Neuron (in vitro differentiated cells): ENCODE data around the gene MED19.
A peak's percentile ranks its signal among the peaks of the same experiment; 100 is the strongest.
"Not testable (repeated sequence)": the region's sequence is repeated elsewhere in the genome, so short reads cannot be mapped to it uniquely, and the experiment has no call there.

Experiments
- H2AFZ ChIP-seq: one replicate; pipeline ENCODE4 v1.6.1; 2013; ENCODE audit warnings: low read depth, mild to moderate bottlenecking, inconsistent platforms, low read length, moderate library complexity
- H3K27me3 ChIP-seq: one replicate; pipeline ENCODE4 v1.6.1; 2013; ENCODE audit warnings: low read length; ENCODE audit not compliant: insufficient read depth
- H3K36me3 ChIP-seq: one replicate; pipeline ENCODE4 v1.6.1; 2013; ENCODE audit warnings: low read length; ENCODE audit not compliant: insufficient read depth
- H3K4me1 ChIP-seq: one replicate; pipeline ENCODE4 v1.6.1; 2013; ENCODE audit warnings: low read length; ENCODE audit not compliant: insufficient read depth
- H3K4me3 ChIP-seq: 2 replicates; pipeline ENCODE4 v1.5.1; 2013; ENCODE audit warnings: mild to moderate bottlenecking, low read length, moderate library complexity
- H3K9me3 ChIP-seq: one replicate; pipeline ENCODE4 v1.6.1; 2013; ENCODE audit warnings: low read length

MED19 gene

GRCh38 chr11:57729479-57729878, 17.5 kb upstream of the MED19 start:
- Histone ChIP-seq H3K9me3 (no peaks in the 10 kb centered on the region), H3K27me3 (no peaks in the 10 kb centered on the region), H3K4me3 (no peak overlapping the region), H3K4me1 (no peaks in the 10 kb centered on the region), H2AFZ (no peak overlapping the region), H3K36me3 (peaks cover 7% of the 10 kb centered on the region)

GRCh38 chr11:57728829-57729228, 16.8 kb upstream of the MED19 start:
- no peaks in the 10 kb centered on the region for H3K9me3 ChIP-seq
- H3K27me3 ChIP-seq: no peaks in the 10 kb centered on the region
- H2AFZ ChIP-seq: no peak overlapping the region
- H3K4me1 ChIP-seq: no peaks in the 10 kb centered on the region
- no peak overlapping the region for H3K4me3 ChIP-seq
- H3K36me3 ChIP-seq: peaks cover 9% of the 10 kb centered on the region

GRCh38 chr11:57727185-57727584, 15.2 kb upstream of the MED19 start:
- H3K4me1 ChIP-seq: no peaks in the 10 kb centered on the region
- H3K9me3 ChIP-seq: no peaks in the 10 kb centered on the region
- peaks cover 14% of the 10 kb centered on the region for H3K36me3 ChIP-seq
- no peak overlapping the region for H2AFZ ChIP-seq
- H3K27me3 ChIP-seq: no peaks in the 10 kb centered on the region
- no peak overlapping the region for H3K4me3 ChIP-seq

GRCh38 chr11:57716726-57717125, 4.7 kb upstream of the MED19 start:
- H3K9me3 ChIP-seq, H2AFZ ChIP-seq, H3K27me3 ChIP-seq, H3K4me3 ChIP-seq: not testable (repeated sequence)
- Histone ChIP-seq H3K4me1 (peaks cover 13% of the 10 kb centered on the region), H3K36me3 (peaks cover 20% of the 10 kb centered on the region)

- peaks cover 23% of the 10 kb centered on the region for H3K4me1 ChIP-seq
- peaks cover 12% of the 10 kb centered on the region for H3K36me3 ChIP-seq
- peak overlapping the region; percentile 67 for H3K4me3 ChIP-seq
- no peak overlapping the region for H2AFZ ChIP-seq
- no peaks in the 10 kb centered on the region for H3K27me3 ChIP-seq
- H3K9me3 ChIP-seq: peaks cover 4% of the 10 kb centered on the region
Measured at GRCh38 chr11:57713835-57714234, 1.8 kb upstream of the MED19 start.

- peaks cover 10% of the 10 kb centered on the region for H3K36me3 ChIP-seq
Measured at GRCh38 chr11:57712256-57713150, 488 bp upstream of the MED19 start, which contains the start of gene TMX2. TSS of gene TMX2 (plus strand) at chr11:57712593. CDS start at chr11:57712619, 26 bp downstream.

GRCh38 chr11:57709802-57710367, 2.1 kb downstream of the MED19 start:
- H3K4me3 ChIP-seq: no peak overlapping the region

More at GRCh38 chr11:57712256-57713150, 488 bp upstream of the MED19 start, which contains the start of gene TMX2:
- H3K4me3 ChIP-seq: peak within 1 kb of the TSS; percentile 67
- no peaks in the 10 kb centered on the region for H3K9me3 ChIP-seq
- H3K27me3 ChIP-seq: no peaks in the 10 kb centered on the region
- H2AFZ ChIP-seq: peak within 1 kb of the TSS; percentile 27
- peaks cover 23% of the 10 kb centered on the region for H3K4me1 ChIP-seq

GRCh38 chr11:57705432-57705831, 6.6 kb downstream of the MED19 start:
- not testable (repeated sequence) for H3K27me3 ChIP-seq, H3K9me3 ChIP-seq, H2AFZ ChIP-seq, H3K4me1 ChIP-seq, H3K4me3 ChIP-seq
- peaks cover 52% of the 10 kb centered on the region for H3K36me3 ChIP-seq

More at GRCh38 chr11:57709802-57710367, 2.1 kb downstream of the MED19 start:
- Histone ChIP-seq H3K4me1 (peaks cover 23% of the 10 kb centered on the region), H3K9me3 (no peaks in the 10 kb centered on the region), H2AFZ (no peak overlapping the region), H3K36me3 (peaks cover 20% of the 10 kb centered on the region), H3K27me3 (no peaks in the 10 kb centered on the region)

- Histone ChIP-seq H3K9me3 (no peaks in the 10 kb centered on the region), H3K4me1 (no peaks in the 10 kb centered on the region), H3K36me3 (peaks cover 56% of the 10 kb centered on the region), H3K27me3 (no peaks in the 10 kb centered on the region), H2AFZ (no peak overlapping the region), H3K4me3 (no peak overlapping the region)
Measured at GRCh38 chr11:57704932-57705331, 7.1 kb downstream of the MED19 start.

GRCh38 chr11:57703341-57703740, 8.7 kb downstream of the MED19 start:
- Histone ChIP-seq H3K36me3 (peaks cover 72% of the 10 kb centered on the region), H3K4me3 (no peak overlapping the region), H3K27me3 (no peaks in the 10 kb centered on the region), H3K9me3 (no peaks in the 10 kb centered on the region), H2AFZ (no peak overlapping the region), H3K4me1 (no peaks in the 10 kb centered on the region)

GRCh38 chr11:57700425-57700824, 11.6 kb downstream of the MED19 start:
- H3K36me3 ChIP-seq: peaks cover 81% of the 10 kb centered on the region

GRCh38 chr11:57699813-57700212, 12.2 kb downstream of the MED19 start:
- H3K9me3 ChIP-seq: no peaks in the 10 kb centered on the region

More at GRCh38 chr11:57700425-57700824, 11.6 kb downstream of the MED19 start:
- no peak overlapping the region for H2AFZ ChIP-seq
- H3K4me3 ChIP-seq: no peak overlapping the region
- H3K9me3 ChIP-seq: no peaks in the 10 kb centered on the region
- no peaks in the 10 kb centered on the region for H3K27me3 ChIP-seq
- no peaks in the 10 kb centered on the region for H3K4me1 ChIP-seq

GRCh38 chr11:57698843-57699365, 13.1 kb downstream of the MED19 start:
- Histone ChIP-seq H3K9me3 (no peaks in the 10 kb centered on the region), H3K4me1 (no peaks in the 10 kb centered on the region), H2AFZ (no peak overlapping the region), H3K4me3 (no peak overlapping the region), H3K36me3 (peaks cover 83% of the 10 kb centered on the region), H3K27me3 (no peaks in the 10 kb centered on the region)

More at GRCh38 chr11:57699813-57700212, 12.2 kb downstream of the MED19 start:
- Histone ChIP-seq H3K4me1 (no peaks in the 10 kb centered on the region), H2AFZ (no peak overlapping the region), H3K4me3 (no peak overlapping the region), H3K36me3 (peaks cover 84% of the 10 kb centered on the region), H3K27me3 (no peaks in the 10 kb centered on the region)
